Measurements from ENCODE around the gene HYAL3.

- no peak for TF ChIP-seq CTCF (IDR thresholded peaks at IDR 0.05)
- TF ChIP-seq POLR2A (IDR thresholded peaks at IDR 0.05): no peak
Observed at GRCh38 chr3:50304601-50305000, 5.4 kb upstream of the HYAL3 start.
